Measurements from ENCODE around the gene ABR. TPM values are rescaled to one million over a fixed set of nuclear protein-coding genes. Genes with fewer than 3 reads are reported as not detected.

The ABR gene
- total and polyA plus RNA-seq, 9 donors, result 25.0 to 94.6 (median 60.2) TPM

- Histone ChIP-seq H3K4me1 (ENCODE audit: insufficient read depth) (no peaks in the 10 kb centered on the region), H3K27me3 (no peaks in the 10 kb centered on the region), H3K9me3 (no peaks in the 10 kb centered on the region), H3K4me3 (no peak overlapping the region), H3K27ac (no peak overlapping the region), H3K36me3 (no peaks in the 10 kb centered on the region)
- no peak for DNase-seq
- intact Hi-C loops (cut with DNase I), result no loop called here
- no peak for TF ChIP-seq POLR2A (IDR thresholded peaks at IDR 0.05)
- TF ChIP-seq EP300 (IDR thresholded peaks at IDR 0.05), result no peak
- WGBS, 3 donors, result 85 to 94% (median 87%) methylated on average over 9 of the region's 9 CpGs
Observed at GRCh38 chr17:1146561-1147265, 33.1 kb downstream of the ABR start.

GRCh38 chr17:1145311-1145986 is 34.3 kb downstream of the ABR start:
- Histone ChIP-seq H3K27ac (no peak overlapping the region), H3K36me3 (no peaks in the 10 kb centered on the region), H3K4me3 (no peak overlapping the region), H3K9me3 (no peaks in the 10 kb centered on the region), H3K27me3 (no peaks in the 10 kb centered on the region), H3K4me1 (ENCODE audit: insufficient read depth) (peaks cover 3% of the 10 kb centered on the region)
- TF ChIP-seq CTCF (IDR thresholded peaks at IDR 0.05) (no peak), POLR2A (IDR thresholded peaks at IDR 0.05) (no peak), EP300 (IDR thresholded peaks at IDR 0.05) (no peak)
- 89 to 91% (median 91%) methylated on average over 14 of the region's 14 CpGs for WGBS, 3 donors
- intact Hi-C loops (cut with DNase I), result no loop called here
- DNase-seq, result no peak

GRCh38 chr17:1144162-1144561 is 35.6 kb downstream of the ABR start:
- no peaks in the 10 kb centered on the region for H3K9me3 ChIP-seq
- no peaks in the 10 kb centered on the region for H3K27me3 ChIP-seq
- no peaks in the 10 kb centered on the region for H3K36me3 ChIP-seq
- H3K27ac ChIP-seq, result no peak overlapping the region
- no peak overlapping the region for H3K4me3 ChIP-seq
- H3K4me1 ChIP-seq (ENCODE audit: insufficient read depth), result peaks cover 6% of the 10 kb centered on the region
- 80 to 90% (median 85%) methylated on average over 17 of the region's 17 CpGs for WGBS, 3 donors
- intact Hi-C loops (cut with DNase I), result loop anchor here in 1 of 4 donors (5.0 kb wide), 1 partner anchor 38 kb away; no protein-coding TSS in a partner anchor
- no peak for TF ChIP-seq CTCF (IDR thresholded peaks at IDR 0.05)
- TF ChIP-seq POLR2A (IDR thresholded peaks at IDR 0.05), result no peak
- no peak for TF ChIP-seq EP300 (IDR thresholded peaks at IDR 0.05)
- no peak for DNase-seq

- no peaks in the 10 kb centered on the region for H3K36me3 ChIP-seq
- TF ChIP-seq EP300 (IDR thresholded peaks at IDR 0.05), result no peak
- no peak for TF ChIP-seq CTCF (IDR thresholded peaks at IDR 0.05)
- TF ChIP-seq POLR2A (IDR thresholded peaks at IDR 0.05), result no peak
- WGBS, 3 donors, result 54 to 65% (median 58%) methylated on average over 10 of the region's 10 CpGs
- no peak for DNase-seq
- no peaks in the 10 kb centered on the region for H3K9me3 ChIP-seq
- H3K27ac ChIP-seq, result no peak overlapping the region
- H3K4me3 ChIP-seq, result no peak overlapping the region
- peaks cover 6% of the 10 kb centered on the region for H3K4me1 ChIP-seq (ENCODE audit: insufficient read depth)
- intact Hi-C loops (cut with DNase I), result loop anchor here in 1 of 4 donors (5.0 kb wide), 1 partner anchor 39 kb away; no protein-coding TSS in a partner anchor
- H3K27me3 ChIP-seq, result no peaks in the 10 kb centered on the region
Observed at GRCh38 chr17:1143573-1143972, 36.2 kb downstream of the ABR start.

GRCh38 chr17:1142561-1142971 is 37.2 kb downstream of the ABR start:
- Histone ChIP-seq H3K9me3 (no peaks in the 10 kb centered on the region), H3K27ac (no peak overlapping the region), H3K36me3 (no peaks in the 10 kb centered on the region), H3K27me3 (no peaks in the 10 kb centered on the region), H3K4me1 (ENCODE audit: insufficient read depth) (peaks cover 6% of the 10 kb centered on the region), H3K4me3 (no peak overlapping the region)
- intact Hi-C loops (cut with DNase I), result loop anchor here in 1 of 4 donors (5.0 kb wide), 1 partner anchor 40 kb away; no protein-coding TSS in a partner anchor
- WGBS, 3 donors, result 93 to 98% (median 95%) methylated on average over 14 of the region's 14 CpGs
- no peak for DNase-seq
- TF ChIP-seq EP300 (IDR thresholded peaks at IDR 0.05), result no peak
- no peak for TF ChIP-seq CTCF (IDR thresholded peaks at IDR 0.05)
- no peak for TF ChIP-seq POLR2A (IDR thresholded peaks at IDR 0.05)
